ENCODE measurements around the gene XPNPEP1. TPM values are rescaled to one million over a fixed set of nuclear protein-coding genes. Genes with fewer than 3 reads are reported as not detected.

Gene XPNPEP1
- total RNA-seq, 1 experiment from 2014 or later, result 65.4 TPM

DNA sequence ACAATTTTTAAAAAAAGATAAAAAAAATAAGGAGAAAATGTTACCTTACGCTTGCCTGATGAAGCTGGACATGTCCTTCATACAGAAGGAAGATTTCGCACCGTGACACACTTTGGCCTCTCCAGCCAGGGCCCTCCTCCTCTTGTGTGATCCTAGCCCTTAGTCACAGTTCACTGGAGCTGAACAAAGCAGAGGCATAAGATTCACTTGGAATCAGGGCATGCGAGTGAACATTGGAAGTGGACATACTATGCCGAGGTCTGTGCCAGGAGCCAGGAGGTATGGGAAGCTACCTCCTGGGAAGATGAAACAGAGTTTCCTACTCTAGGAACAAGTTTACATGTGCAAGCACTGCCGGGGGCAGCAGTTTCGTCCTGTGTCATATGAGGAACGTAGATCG, 91.5 kb downstream of the XPNPEP1 start:
- TF ChIP-seq, protein P1, sequence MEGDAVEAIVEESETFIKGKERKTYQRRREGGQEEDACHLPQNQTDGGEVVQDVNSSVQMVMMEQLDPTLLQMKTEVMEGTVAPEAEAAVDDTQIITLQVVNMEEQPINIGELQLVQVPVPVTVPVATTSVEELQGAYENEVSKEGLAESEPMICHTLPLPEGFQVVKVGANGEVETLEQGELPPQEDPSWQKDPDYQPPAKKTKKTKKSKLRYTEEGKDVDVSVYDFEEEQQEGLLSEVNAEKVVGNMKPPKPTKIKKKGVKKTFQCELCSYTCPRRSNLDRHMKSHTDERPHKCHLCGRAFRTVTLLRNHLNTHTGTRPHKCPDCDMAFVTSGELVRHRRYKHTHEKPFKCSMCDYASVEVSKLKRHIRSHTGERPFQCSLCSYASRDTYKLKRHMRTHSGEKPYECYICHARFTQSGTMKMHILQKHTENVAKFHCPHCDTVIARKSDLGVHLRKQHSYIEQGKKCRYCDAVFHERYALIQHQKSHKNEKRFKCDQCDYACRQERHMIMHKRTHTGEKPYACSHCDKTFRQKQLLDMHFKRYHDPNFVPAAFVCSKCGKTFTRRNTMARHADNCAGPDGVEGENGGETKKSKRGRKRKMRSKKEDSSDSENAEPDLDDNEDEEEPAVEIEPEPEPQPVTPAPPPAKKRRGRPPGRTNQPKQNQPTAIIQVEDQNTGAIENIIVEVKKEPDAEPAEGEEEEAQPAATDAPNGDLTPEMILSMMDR (conservative IDR thresholded peaks at IDR 0.05; ENCODE audit: low read depth, low read length), result no peak
- TF ChIP-seq EZH2 (IDR thresholded peaks at IDR 0.05; ENCODE audit: borderline replicate concordance, low read depth, low read length, poor library complexity, severe bottlenecking), result no peak
- BruUV-seq (replicated peaks), result no TSS peak
- no peak overlapping the region for H3K4me3 ChIP-seq (ENCODE audit: low read depth, low read length, poor library complexity, severe bottlenecking)
- no peaks in the 10 kb centered on the region for H3K4me1 ChIP-seq (ENCODE audit: insufficient read depth, low read length, poor library complexity, severe bottlenecking)
- no peaks in the 10 kb centered on the region for H3K27me3 ChIP-seq (replicated peaks; ENCODE audit: insufficient read depth, low read depth, low read length, poor library complexity)
- POLR2A ChIA-PET (ENCODE audit: low non-redundant PET), result no interaction called here
- no peak overlapping the region for H3K27ac ChIP-seq (ENCODE audit: low read depth, low read length, poor library complexity, severe bottlenecking)
- CTCF ChIA-PET, result no interaction called here
- no peaks in the 10 kb centered on the region for H3K9me3 ChIP-seq (ENCODE audit: low read depth, low read length, poor library complexity, severe bottlenecking)
- intact Hi-C loops (cut with micrococcal nuclease; ENCODE audit: unreplicated experiment), result no loop called here
- DNase-seq (ENCODE audit: low spot score), result no peak
- no peaks in the 10 kb centered on the region for H3K36me3 ChIP-seq (ENCODE audit: insufficient read depth, low read length, poor library complexity, severe bottlenecking)

DNA sequence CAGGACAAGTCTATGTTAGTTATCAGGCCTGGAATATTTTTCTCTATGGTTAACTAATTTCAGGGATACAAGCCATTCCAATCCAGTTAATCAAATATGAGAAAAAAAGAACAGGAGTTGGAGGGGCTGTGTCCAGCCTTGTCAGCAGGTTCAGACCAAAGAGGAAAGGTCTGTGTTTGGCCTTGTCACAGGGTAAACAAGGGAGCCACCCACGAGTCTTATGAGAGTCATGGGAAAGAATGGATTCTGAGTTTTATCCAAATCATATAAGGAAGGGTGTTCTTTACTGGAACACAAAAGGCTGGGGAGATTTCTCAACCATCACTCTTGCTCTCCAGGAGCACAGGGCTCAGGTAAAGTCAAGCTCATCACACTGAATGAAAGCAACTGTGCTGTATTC, 99.1 kb downstream of the XPNPEP1 start:
- no peak overlapping the region for H3K4me3 ChIP-seq (ENCODE audit: low read depth, low read length, poor library complexity, severe bottlenecking)
- ChIA-PET POLR2A (ENCODE audit: low non-redundant PET) (no interaction called here), CTCF (no interaction called here)
- no peaks in the 10 kb centered on the region for H3K4me1 ChIP-seq (ENCODE audit: insufficient read depth, low read length, poor library complexity, severe bottlenecking)
- TF ChIP-seq EZH2 (IDR thresholded peaks at IDR 0.05; ENCODE audit: borderline replicate concordance, low read depth, low read length, poor library complexity, severe bottlenecking), result no peak
- TF ChIP-seq, protein P1 (conservative IDR thresholded peaks at IDR 0.05; ENCODE audit: low read depth, low read length), result no peak
- H3K9me3 ChIP-seq (ENCODE audit: low read depth, low read length, poor library complexity, severe bottlenecking), result no peaks in the 10 kb centered on the region
- H3K27ac ChIP-seq (ENCODE audit: low read depth, low read length, poor library complexity, severe bottlenecking), result no peak overlapping the region
- no peaks in the 10 kb centered on the region for H3K36me3 ChIP-seq (ENCODE audit: insufficient read depth, low read length, poor library complexity, severe bottlenecking)
- no TSS peak for BruUV-seq (replicated peaks)
- no peaks in the 10 kb centered on the region for H3K27me3 ChIP-seq (replicated peaks; ENCODE audit: insufficient read depth, low read depth, low read length, poor library complexity)
- no peak for DNase-seq (ENCODE audit: low spot score)
- intact Hi-C loops (cut with micrococcal nuclease; ENCODE audit: unreplicated experiment), result no loop called here

- H3K9me3 ChIP-seq (ENCODE audit: low read depth, low read length, poor library complexity, severe bottlenecking), result no peaks in the 10 kb centered on the region
- TF ChIP-seq EZH2 (IDR thresholded peaks at IDR 0.05; ENCODE audit: borderline replicate concordance, low read depth, low read length, poor library complexity, severe bottlenecking), result no peak
- TF ChIP-seq, protein P1 (conservative IDR thresholded peaks at IDR 0.05; ENCODE audit: low read depth, low read length), result no peak
- no TSS peak for BruUV-seq (replicated peaks)
- no peaks in the 10 kb centered on the region for H3K27me3 ChIP-seq (replicated peaks; ENCODE audit: insufficient read depth, low read depth, low read length, poor library complexity)
- POLR2A ChIA-PET (ENCODE audit: low non-redundant PET), result no interaction called here
- CTCF ChIA-PET, result no interaction called here
- H3K4me3 ChIP-seq (ENCODE audit: low read depth, low read length, poor library complexity, severe bottlenecking), result no peak overlapping the region
- no peak overlapping the region for H3K27ac ChIP-seq (ENCODE audit: low read depth, low read length, poor library complexity, severe bottlenecking)
- no peak for DNase-seq (ENCODE audit: low spot score)
- H3K36me3 ChIP-seq (ENCODE audit: insufficient read depth, low read length, poor library complexity, severe bottlenecking), result no peaks in the 10 kb centered on the region
- intact Hi-C loops (cut with micrococcal nuclease; ENCODE audit: unreplicated experiment), result no loop called here
- H3K4me1 ChIP-seq (ENCODE audit: insufficient read depth, low read length, poor library complexity, severe bottlenecking), result no peaks in the 10 kb centered on the region
Observed at GRCh38 chr10:109823196-109823595, 100.1 kb downstream of the XPNPEP1 start.
